ENCODE measurements around the gene STARD13.

DNA sequence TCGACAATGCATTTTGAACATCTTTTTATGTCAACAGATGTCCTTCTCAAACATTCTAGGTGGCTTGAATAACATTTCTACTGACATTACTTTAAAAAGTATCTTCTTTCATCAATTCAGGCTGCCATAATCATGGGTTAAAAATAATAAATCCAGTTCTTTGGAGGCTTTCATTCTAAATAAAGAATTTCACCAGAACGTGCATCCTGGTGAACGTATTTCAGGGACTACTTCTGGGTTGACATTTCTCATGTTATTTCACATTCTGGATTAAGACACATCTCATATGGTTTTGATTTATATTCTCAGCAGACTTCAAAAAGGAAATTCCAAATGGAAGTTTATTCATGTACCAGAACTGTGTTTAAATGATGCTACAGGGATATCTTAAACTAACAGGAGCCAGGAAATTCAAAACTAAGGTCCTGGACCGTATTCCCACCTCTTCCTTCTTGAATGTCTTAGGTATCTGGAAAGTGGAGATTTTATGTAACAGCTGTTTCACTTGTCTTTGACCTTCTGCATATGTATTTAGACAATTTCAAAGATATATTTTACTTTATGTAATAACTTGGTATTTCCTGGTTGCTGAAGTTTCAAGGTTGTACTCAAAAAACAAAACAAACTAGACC, 107.2 kb downstream of the STARD13 start:
- TF ChIP-seq, protein P1, sequence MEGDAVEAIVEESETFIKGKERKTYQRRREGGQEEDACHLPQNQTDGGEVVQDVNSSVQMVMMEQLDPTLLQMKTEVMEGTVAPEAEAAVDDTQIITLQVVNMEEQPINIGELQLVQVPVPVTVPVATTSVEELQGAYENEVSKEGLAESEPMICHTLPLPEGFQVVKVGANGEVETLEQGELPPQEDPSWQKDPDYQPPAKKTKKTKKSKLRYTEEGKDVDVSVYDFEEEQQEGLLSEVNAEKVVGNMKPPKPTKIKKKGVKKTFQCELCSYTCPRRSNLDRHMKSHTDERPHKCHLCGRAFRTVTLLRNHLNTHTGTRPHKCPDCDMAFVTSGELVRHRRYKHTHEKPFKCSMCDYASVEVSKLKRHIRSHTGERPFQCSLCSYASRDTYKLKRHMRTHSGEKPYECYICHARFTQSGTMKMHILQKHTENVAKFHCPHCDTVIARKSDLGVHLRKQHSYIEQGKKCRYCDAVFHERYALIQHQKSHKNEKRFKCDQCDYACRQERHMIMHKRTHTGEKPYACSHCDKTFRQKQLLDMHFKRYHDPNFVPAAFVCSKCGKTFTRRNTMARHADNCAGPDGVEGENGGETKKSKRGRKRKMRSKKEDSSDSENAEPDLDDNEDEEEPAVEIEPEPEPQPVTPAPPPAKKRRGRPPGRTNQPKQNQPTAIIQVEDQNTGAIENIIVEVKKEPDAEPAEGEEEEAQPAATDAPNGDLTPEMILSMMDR (optimal IDR thresholded peaks at IDR 0.05 in 1 of 3, IDR thresholded peaks at IDR 0.05 in 1 of 3, conservative IDR thresholded peaks at IDR 0.05 in 1 of 3; ENCODE audit: extremely low read depth in 1 of 3, insufficient read depth in 2 of 3, low read length in 3 of 3), result no peak
- no peak for TF ChIP-seq EZH2 (IDR thresholded peaks at IDR 0.05; ENCODE audit: low read length)
